GM12873 (cell line): ENCODE results near the gene COL6A1.

Experiments used
- TF ChIP-seq, protein P1 (sequence below): IDR thresholded peaks from 2 replicates; pipeline ENCODE4 v1.5.1; 2012; ENCODE audit warnings: low read depth, mild to moderate bottlenecking, moderate library complexity, low read length, control low read depth; ENCODE audit not compliant: insufficient read depth; ENCODE audit errors: missing control alignments

The COL6A1 gene

DNA sequence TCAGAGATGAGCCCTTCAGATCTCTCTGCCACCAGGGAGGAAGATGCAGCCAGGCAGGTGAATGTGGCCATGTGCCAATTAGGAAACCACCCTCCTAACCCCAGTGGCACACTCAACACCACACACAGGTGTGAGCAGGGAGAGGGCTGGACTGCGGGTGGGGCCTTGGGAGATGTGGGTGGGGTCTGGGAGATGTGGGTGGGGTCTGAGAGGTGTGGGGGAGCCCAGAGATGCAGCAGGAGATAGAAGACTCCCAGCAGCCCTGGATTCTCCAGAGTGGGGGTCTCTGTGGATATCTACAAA is 43.2 kb upstream of the COL6A1 start:
- TF ChIP-seq, protein P1, sequence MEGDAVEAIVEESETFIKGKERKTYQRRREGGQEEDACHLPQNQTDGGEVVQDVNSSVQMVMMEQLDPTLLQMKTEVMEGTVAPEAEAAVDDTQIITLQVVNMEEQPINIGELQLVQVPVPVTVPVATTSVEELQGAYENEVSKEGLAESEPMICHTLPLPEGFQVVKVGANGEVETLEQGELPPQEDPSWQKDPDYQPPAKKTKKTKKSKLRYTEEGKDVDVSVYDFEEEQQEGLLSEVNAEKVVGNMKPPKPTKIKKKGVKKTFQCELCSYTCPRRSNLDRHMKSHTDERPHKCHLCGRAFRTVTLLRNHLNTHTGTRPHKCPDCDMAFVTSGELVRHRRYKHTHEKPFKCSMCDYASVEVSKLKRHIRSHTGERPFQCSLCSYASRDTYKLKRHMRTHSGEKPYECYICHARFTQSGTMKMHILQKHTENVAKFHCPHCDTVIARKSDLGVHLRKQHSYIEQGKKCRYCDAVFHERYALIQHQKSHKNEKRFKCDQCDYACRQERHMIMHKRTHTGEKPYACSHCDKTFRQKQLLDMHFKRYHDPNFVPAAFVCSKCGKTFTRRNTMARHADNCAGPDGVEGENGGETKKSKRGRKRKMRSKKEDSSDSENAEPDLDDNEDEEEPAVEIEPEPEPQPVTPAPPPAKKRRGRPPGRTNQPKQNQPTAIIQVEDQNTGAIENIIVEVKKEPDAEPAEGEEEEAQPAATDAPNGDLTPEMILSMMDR: no peak

DNA sequence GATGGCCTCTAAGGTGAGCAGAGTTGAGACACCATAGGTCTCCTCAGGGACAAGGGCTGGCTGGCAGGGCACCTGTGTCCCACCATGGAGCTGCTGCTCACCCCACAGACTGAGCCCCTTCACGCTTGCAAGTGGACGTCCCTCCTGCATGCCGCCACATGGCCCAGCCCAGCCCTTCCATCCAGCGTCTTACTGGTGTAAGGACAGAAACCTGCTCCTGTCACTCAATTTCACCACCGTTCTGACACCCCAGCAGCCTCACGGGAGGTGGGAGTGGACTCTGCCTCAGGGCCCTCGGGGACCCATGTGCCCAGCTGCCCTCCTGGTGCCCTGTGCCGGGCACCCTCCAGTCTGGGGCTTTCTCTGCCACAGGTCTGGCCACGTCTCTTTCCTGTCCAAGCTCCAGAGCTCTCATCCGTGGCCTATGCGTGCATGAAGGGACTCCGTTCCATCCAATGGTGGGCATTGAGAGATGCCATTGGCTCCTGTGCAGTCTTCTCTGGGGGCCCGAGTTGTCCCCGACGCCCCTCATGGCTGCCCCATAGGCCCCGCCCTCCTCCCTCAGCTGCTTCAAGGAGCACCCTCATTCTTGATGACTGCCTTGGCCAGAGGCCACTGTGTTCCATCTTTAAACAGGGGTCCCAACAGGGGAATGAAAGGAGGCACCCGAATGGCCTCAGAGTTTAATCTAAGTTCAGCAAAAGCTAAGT is 42.6 kb upstream of the COL6A1 start:
- TF ChIP-seq, protein P1: no peak

DNA sequence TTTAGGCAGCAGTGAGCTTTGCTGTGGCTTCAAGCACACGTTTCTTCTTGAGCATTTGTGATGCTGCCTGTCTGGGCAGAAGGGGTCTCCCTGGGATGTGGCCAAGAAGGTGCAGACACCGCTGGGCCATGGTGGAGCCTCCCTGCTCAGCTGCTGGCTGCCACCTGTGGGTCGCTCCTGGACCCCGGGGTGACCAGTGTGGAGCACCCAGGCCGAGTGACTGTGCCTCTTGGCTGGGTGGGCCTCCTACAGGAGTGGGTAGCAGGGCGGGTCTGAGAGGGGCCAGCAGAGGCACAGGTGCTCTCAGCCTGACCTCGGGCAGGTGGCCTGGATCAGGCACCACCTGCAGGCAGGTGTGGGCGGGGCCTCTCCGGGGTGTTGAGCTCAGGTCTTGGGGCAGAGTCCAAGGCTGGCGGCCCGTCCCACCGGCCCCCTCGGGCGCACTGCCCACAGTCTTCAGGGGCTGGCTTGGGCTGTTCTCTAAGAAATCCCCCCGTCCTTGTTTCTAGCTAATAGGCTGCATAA is 42.0 kb upstream of the COL6A1 start:
- TF ChIP-seq, protein P1: no peak

DNA sequence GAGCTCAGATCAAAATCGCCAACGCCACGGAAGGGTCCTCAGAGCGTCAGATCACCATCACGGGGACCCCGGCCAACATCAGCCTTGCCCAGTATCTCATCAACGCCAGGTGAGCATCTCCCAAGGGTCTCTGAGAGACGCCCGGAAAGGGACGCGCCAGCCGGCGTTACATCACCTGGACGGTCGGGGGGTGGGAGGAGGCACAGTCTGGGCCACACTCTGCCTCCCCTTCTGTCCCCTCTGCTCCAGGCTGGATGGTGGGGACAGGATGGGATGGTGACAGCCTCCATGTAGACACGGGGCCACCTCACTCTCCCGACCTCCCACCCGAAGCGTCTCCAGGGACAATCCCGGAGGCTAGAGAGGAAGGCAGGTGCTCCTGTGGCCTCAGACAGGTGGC is 41.5 kb upstream of the COL6A1 start:
- TF ChIP-seq, protein P1: no peak

DNA sequence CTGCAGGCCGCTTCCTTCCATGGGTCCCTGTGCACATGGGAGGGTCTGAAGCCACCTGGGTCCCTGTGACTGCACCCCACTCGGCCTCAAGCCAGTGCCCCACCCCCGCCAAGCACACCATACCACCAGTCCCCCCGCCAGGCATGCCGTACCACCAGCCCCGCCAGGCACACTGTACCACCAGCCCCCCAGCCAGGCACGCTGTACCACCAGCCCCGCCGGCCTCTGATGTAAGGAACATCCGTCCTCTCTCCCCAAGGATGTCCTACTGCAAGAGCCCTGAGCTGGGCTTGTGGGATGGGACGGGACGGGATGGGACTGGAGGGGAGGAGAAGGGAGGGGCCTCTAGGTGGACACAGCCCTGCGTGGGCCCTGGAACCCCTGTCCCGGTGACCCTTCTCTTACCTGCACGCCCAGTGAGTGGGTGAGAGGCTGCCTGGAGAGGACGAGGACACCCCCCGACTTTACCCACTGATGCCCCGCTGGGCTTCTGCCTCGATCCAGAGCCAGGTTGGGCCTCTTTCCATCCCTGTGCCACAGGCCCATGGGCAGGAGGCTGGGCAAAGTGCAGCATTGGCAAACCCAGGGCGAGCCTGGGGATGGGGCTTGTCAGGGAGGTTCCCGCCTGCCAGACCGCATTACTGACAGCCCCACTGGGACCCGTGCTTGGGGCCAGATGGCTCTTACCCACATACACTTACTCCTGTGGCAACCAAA is 40.8 kb upstream of the COL6A1 start:
- TF ChIP-seq, protein P1: no peak

DNA sequence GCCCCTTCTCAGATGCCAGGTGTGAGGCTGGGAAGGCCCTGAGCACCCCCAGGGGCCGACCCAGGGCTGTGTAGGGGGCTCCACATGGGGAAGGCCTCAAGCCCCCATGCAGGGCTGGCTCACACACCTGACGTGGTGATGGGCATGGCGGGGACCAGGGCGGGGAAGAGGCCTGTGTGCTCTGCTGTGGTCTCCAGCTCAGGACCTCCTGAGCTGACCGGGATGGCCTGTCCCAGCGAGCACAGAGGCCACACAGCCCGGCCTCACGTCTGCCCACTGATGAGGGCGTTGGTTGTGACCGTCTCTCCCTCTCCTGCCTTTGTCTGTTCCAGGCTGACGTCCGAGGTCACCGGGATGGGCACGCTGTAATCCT is 40.2 kb upstream of the COL6A1 start:
- TF ChIP-seq, protein P1: no peak

DNA sequence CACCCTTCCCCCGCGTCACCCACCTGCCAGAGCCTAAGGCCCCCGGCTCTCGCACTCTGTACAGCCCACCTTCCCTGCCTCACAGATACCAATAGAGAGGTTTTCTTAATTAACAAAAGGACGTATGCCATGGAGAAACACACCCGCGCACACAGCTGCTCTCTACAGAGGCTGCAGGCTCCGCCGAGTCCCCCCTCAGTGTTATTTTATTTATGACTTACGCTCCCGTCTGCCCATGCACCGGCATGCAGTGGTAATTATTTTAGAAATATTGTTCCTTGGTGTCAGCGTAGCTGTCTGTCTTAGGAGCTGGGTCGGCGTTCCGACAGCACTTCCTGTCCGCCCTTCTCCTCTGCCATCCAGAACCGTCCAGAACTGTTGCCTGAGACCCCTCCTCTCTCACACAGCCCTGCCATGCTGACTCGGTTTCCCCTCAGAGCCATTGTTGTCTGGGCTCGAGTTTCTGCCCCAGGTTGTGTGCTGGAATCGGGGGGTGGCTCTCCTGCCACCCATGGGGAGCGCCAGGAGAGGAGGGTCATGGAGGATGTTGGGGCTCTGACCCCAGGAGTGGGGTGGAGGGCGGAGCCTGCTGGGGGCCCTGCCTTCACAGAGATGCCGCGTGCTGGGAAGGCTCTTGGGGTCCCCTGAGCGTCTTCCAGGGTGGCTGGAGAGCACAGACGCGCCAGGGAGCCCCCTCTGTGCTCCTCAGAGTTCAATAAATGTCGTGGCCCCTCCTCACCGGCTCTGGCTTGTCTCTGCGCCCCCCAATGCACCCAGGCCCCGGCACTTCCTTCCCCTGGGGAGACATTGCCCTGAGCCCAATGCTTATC is 39.6 kb upstream of the COL6A1 start:
- TF ChIP-seq, protein P1: no peak
